Activated CD4-positive, CD25-positive, alpha-beta regulatory T cell treated with anti-CD3 and anti-CD28 coated beads, Interleukin-2, amount 50 U/mL, for 16 hours (primary cell): Measurements from ENCODE around the gene LRRTM1.

Source experiments
- DNase-seq: peaks from one replicate; pipeline ENCODE4 v3.0.0-alpha.2; 2020; ENCODE audit warnings: low read depth, low spot score

LRRTM1 gene, protein sequence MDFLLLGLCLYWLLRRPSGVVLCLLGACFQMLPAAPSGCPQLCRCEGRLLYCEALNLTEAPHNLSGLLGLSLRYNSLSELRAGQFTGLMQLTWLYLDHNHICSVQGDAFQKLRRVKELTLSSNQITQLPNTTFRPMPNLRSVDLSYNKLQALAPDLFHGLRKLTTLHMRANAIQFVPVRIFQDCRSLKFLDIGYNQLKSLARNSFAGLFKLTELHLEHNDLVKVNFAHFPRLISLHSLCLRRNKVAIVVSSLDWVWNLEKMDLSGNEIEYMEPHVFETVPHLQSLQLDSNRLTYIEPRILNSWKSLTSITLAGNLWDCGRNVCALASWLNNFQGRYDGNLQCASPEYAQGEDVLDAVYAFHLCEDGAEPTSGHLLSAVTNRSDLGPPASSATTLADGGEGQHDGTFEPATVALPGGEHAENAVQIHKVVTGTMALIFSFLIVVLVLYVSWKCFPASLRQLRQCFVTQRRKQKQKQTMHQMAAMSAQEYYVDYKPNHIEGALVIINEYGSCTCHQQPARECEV

DNA sequence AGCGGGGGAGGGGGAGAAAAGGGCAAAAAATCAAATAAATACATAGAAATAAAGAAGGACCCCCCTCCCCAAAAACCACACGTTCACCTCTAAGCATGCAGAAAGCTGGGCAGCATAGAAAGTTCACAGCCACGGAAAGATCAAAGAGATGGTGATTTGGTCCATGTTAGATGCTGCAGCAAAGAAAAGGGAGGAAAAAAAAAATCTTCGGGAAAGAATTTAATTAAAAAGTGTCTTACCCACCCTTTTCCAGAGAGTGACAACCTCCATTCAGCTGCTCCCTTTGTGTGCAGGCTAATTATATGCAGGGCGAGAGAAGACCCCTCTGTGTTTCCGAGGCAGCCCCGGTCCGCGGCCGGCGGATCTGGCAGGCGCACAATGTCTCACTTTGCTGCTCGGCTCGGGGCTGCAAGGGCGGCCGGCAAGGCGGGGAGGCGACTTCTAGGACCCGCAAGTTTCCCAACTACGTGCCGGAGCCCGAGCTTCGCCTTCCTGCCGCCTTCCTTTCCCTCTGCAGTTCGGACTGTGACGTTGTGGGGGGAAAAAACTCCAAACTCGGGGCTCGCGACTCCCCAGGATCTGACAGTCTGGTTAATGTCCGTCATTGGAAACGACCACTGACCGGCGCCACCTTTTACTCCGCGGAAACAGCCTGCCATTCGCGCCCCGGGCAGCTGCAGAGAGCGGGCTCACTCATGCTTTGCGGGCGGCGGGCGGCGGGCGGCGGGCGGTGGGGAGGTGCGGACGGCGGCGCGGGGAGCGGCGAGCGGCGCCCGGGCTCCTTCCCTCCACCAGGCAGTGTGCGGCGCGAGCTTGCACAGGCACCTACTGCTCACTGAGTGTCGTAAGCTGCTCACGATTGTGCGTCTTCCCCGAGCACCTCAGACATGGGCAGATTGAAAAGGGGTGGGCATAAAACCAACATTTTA is at the start of gene LRRTM1:
TSS of gene LRRTM1 (minus strand) at position 844 of the 929 bp plus-strand sequence. CDS start 933 bp downstream, outside the sequence.
- DNase-seq = no peak

DNA sequence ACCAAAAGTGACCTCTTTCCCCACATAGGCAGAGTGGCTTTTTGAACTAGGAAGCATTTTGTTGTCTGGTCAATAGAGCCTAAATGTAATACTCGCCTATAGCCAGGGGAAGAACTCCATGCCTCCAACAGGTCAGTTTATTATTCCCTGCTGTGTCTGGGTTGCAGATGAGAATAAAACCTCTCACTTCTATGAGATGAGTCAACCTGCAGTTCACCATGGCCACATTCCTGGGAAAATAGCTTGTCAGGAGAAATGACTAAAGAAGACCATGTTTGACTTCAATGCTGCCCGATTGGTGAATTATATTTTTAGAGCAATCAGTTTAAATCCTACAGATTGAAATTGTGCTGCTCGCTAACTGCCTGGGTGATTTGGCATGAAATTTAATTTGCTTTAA is 46.7 kb upstream of the LRRTM1 start:
- DNase-seq = no peak

DNA sequence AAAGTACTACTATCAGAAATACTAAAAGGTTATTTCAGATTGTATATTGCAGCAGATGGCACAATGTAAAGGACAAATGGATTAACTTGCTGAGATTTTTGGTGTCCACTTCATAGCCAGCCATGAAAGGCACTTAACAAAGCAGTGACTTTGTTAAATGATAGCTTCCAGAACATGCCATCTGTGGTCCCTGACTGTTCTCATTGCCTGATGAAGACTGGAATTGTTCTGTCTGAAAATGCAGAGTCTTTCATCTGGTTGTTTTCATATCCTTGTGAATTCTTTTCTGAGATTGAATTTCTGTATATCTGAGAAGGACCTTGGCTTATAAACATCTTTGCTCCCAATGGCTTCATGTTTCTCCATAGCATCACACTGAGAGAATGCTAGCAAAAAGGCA is 44.4 kb upstream of the LRRTM1 start:
- DNase-seq = no peak

DNA sequence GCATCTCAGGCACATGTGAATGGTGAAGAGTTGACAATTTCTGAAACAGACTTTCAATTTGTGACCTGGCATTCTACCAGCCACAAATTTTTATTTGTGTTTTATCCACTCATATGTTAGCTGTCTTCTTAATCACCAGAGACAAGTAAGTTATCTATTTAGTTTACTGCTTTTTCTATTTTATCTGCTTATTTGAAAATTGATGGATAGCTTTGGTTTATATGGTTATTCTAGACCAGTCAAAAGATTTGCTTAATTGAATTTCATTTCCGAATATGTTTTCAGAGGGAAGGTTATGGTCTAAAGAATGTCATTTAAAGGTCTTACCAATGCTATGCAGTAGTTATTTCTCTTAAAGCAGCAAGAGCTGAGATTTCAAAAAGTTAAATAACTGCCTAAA is 43.5 kb upstream of the LRRTM1 start:
- DNase-seq = no peak

DNA sequence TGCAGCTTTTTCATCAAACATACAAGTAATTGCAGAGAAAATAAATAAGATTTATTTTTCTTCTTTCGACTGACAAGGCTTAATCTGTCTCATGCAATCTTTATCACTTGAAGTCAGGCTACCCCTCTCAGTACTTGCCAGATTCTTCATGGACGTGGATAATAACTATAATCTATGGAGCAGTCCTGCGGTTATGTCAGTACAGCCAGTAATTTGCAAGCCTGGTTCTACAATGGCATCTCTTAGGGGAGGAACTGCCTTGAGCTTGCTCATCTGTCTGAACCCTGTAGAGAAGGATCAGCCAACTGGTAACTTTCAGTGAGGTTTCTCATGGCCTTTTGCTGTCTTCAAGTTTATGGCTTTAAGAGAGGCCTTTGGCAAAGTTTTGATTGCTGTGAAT is 35.5 kb upstream of the LRRTM1 start:
- DNase-seq = no peak

DNA sequence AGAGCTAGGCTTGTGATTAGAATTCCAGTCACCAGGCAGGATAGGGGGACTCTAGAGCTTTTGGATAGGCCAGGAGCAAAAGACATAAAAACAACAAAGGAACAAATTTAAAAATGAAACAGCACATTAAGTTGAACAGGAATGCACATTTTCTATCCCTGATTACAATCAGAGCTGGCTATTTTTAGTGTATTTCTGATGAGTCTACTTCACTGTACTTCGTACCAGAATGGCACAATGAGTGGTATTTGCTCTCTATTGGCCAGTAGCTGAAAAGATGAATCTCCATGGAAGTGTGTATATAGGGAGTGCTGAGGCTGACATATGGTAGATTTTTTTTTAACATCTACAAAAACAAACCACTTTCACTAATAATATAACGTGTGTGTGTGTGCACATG is 34.2 kb upstream of the LRRTM1 start:
- DNase-seq = no peak

DNA sequence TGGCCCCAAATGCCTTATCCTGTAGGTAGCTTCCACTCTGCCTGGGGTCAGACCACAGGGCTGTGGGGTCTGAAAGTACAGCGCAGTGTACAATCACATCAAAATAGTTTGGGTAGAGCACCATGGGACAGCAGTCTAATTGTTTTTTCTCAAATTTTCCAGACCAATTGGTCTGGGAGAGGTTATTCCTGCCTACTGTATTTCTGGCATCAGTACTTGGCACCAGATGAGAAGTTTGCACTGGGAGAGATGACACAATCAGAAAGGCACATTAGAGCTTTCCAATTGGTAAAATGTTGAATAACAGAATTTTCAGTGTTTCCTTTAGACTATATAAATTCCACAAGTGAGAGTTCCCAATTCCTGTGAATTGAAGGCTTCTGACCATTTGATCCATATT is 30.9 kb upstream of the LRRTM1 start:
- DNase-seq = no peak

DNA sequence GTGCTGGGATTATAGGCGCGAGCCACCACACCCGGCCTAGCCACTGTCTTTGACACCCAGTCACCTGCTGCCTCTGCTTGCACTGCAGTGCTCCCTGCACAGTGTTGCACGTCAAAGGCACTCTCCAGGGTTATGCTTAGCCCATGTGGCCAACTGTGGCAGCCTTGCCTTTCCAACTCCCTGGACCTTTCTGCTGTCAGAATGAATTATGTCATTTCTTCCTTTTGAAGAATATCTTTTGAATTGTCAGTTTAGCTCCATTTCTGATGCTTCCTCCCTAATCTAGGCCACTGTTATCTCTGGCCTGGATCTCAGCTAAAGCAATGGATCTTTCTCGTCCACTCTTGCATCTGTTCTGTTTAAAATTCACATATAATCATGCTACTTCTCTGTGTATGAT is 29.3 kb upstream of the LRRTM1 start:
- DNase-seq = no peak

DNA sequence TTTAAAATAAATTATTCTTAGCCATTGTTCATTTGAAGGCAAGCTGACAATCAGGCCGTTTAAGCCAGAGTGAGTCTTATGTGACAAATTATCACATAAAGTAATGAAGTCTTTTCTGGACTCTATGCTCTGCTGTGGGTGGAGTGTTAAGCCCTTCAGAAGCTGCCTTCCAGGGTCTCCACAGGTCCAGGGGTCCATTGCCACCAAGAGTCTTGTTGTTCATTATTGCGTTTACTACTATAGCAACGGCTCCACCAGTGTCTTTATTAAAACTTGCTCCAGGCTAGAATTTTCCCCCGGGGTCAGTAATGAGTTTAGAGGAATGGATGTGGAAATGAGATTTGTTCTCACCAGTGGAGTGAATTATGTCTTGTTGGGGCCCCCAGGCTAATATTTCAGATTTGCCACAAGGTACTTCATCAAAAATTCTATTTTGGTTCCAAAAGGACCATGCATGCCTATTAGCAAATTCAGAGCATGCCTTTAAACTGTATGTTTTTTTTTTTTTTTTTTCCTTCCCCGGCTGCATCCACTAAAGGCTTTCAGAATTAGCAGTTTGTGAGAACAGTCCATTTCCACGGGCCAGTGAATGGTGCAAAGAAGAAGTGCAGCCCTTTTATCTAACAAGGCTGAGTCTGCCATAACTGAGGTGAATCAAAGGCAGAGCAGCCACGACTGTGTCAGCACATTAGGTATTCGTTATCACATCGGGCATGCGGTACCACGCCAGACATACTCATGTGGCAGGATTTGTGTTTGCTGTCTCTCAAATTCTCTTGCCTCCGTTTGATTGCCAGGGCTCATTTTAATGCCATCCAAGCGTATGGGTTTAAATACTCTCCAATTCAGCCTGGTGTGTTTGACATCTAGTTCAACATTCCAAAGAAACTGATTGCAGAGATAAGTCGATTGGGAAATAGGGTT is 26.2 kb upstream of the LRRTM1 start:
- no peak for DNase-seq

DNA sequence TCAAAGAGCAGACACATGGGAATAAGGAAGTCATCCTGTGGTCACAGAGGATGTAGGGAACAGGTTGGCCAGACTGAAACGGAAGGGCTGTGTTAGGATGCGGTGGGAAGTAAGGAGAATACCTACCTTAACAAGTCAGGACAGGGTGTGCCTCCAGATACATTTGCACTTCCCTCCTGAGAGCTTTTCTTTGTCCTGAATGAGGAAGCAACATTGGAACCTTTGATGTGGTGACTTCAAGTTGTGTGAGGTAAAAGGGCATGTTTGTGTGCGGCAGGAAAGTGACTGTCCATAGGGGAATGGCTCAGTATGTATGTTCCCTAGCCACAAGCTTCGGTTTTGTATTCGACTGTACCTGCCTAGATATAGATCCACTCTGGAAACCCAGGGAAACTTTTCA is 24.9 kb upstream of the LRRTM1 start:
- DNase-seq = no peak

DNA sequence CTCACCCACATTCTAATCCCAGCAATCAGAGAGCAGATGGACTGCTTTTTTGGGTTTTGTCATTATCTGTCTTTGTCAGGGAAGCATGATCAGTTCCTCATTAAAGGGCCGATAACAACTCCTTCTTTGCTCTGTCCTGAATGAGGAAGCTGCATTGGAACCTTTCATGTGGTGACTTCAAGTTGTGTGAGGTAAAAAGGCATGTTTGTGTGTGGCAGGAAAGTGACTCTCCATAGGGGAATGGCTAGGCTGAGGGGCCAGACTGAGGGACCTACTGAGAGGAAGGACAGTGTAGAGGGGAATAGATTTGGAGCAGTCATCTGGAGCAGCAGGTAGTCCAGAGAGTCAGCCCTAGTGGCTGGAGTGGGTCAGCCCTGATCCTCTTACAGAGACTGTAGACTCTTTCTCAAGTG is 23.6 kb upstream of the LRRTM1 start:
- no peak for DNase-seq

DNA sequence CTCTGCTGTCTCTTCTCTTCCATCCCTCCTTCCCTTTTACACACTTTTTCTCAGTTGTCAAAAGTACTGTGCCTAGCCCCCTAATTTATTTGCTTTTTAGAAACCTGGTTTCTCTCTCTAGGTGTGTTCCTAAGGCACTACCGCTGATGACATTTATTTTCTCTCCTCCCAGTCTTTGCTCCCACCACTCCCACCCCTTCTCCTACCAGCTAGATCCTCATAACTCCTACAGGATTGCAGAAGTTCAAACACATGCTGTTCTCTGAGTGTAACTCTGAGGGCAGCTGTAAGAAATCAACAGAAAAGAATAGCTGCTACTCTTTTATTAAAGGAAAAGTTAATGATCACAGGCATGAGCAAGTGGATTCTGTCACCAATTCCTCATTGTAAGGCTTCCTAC is 22.3 kb upstream of the LRRTM1 start:
- no peak for DNase-seq

DNA sequence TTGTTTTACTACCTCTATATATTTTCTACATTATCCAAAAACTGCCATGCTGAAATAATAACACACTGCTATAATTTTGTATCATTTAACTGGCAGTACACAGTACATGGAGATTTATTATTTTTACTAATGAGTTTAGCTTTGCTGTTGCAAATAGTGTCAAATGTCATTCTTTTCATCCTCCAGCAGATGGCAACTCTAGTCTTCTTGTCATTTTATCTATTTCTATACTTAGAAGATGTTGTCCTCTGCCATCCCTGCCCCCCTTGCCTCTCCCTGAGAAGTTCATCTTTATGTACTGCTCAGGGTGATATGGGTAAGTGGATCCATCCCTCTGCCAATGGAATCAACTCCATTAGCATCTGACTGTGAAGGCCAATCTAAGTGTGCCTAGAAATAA is 21.7 kb upstream of the LRRTM1 start:
- DNase-seq = no peak

DNA sequence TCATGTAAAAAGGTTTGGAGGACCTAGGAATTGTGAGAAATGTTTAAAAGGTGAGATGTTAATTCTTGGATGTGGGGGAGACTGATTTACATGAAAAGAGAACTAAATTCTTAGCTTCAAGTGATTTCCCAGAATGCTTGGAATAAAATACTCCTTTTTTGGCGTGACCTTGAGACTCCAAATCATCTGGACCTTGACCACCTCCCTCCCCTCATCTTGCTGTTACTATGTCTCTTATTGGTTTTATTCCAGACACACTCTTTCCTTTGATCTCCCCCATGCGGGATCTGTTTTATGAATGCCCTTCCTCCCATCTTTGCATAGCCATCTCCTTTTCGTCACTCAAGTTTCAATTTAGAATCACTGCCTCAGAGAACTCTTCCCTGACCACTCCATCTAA is 20.0 kb upstream of the LRRTM1 start:
- DNase-seq = no peak

DNA sequence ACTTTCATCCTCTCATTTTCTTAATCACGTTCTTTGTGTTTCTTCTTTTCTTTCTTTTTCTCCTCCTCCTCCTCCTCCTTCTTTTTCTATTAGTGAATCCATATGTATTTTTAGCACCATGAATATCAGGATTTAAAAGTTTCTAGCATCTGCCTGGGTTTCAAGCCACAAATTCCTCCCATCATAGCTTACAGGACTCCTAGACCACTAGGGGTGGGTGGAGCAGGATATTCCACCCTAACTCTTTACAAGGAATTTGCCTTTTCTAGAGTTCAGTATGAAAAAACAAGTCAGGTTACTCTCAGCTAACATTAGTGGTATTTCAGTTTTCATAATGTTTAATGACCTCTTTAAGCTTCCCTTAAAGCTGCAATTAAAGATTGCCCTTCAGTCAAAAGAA is 19.1 kb upstream of the LRRTM1 start:
- DNase-seq = no peak

DNA sequence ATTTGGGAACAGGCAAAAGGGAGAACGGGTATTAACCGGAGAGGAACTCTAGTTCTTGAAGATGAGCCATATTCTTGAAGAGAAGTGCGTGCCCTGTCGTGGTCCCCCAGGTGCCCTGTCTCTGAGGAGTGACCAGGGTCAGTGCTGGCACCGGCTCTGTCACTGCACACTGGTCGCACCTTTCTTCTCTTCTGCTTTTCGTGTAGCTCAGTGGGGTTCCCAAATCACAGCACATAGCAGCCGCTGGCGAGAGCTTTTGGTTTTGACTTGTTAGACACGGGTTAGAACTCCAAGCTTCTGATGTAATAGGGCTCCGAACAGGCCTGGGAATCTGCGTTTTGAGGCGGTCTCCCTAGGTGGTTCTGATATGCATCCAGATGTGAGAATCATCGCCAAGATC is 18.4 kb upstream of the LRRTM1 start:
- no peak for DNase-seq

DNA sequence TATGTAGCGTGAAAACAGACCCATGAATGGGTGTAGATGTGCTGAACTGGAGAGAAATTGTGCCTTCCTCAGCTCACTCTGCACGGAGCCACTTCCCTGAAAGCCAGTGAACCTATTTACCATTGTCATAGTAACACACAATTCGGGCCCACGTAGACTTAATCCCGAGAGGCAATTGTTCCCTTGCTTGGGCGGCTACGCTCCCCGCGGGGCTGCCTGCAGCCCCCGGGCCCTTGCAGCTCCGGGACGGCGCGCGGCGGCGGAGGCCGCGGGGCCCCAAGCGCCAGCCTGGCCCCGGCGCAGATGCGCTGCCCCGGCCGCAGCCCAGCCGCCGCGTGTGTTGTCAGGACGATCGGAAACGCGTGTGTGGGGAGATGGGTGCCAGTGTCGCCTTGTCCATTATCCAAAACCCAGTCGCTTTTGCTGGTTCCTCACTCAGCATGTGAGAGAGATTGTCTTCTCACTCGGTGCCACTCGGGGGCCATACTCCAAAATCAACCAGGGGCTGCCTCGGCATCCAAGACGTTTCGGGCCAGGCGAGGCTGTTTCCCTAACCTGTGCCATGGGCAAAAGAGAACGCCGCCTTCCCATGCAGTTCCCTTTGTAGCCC is 17.9 kb upstream of the LRRTM1 start:
- DNase-seq = no peak

DNA sequence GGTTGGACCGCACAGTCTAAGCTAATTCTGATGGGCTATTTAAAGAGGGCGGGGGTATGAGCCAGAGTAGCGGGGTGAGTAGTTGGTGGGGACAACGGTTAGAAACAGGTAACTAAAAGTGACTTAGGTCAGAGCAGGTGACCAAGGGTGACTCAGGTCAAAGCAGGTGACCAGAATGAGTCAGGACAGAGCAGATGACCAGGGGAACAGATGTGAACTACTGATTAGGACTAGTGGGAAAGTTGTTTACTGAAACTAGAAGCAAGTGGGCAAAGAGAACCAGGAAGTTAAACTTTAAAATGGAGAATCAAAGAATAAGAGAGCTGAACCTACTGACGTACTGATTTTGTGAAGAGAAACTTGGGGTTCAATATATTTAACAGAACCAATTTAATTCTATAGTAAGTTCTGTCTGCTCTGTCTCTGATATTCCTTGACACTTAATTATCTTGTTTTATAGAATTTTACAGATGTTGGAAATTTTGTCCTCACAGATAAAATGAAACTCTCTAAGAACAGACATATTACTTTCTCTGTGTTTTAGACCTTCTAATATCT is 7.8 kb upstream of the LRRTM1 start:
- DNase-seq = no peak

DNA sequence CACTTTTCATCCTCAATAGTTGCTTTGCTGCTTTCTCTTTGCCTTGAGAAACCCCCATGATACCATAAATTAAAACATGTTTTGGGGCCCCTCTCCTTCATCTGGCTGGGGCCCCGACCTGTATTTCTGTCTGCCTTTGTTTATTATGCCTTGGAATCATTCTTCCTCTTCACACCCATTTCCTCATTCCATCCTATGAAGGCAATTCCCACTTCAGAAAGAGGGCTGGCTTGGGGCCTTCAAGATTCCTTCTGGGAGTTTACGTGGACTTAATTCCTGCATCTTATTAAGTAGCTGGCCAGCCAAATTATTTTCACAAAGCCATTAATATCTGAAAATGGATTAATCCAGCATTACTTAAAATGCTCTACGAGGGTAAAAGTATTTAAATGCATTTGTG is 6.8 kb upstream of the LRRTM1 start:
- DNase-seq = no peak

DNA sequence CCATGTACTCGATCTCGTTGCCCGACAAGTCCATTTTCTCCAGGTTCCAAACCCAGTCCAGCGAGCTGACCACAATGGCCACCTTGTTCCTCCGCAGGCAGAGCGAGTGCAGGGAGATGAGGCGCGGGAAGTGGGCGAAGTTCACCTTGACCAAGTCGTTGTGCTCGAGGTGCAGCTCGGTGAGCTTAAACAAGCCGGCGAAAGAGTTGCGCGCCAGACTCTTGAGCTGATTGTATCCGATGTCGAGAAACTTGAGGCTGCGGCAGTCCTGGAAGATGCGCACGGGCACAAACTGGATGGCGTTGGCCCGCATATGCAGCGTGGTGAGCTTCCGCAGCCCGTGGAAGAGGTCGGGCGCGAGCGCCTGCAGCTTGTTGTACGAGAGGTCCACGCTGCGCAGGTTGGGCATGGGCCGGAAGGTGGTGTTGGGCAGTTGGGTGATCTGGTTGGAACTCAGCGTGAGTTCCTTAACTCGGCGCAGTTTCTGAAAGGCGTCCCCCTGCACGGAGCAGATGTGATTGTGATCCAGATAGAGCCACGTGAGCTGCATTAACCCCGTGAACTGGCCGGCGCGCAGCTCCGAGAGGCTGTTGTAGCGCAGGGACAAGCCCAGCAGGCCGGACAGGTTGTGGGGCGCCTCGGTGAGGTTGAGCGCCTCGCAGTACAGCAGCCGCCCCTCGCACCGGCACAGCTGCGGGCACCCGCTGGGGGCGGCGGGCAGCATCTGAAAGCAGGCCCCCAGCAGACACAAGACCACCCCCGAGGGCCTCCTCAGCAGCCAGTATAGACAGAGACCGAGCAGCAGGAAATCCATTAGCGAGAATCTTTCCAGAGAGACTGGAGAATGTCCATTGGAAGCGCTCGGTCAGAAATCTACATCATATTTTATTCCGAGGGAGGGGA is 1.3 kb downstream of the LRRTM1 start:
- no peak for DNase-seq
